H9 (cell line): Measurements from ENCODE around the gene ARHGAP15. TPM values are rescaled to one million over a fixed set of nuclear protein-coding genes. Genes with fewer than 3 reads are reported as not detected.

Experiments used
- DNase-seq: peaks from one replicate; pipeline ENCODE4 v3.0.0-alpha.2; 2017
- H2AFZ ChIP-seq: one replicate; pipeline ENCODE4 v1.6.1; 2013; ENCODE audit warnings: mild to moderate bottlenecking, low read length, control low read depth, moderate library complexity
- H2AK5ac ChIP-seq: 2 replicates; pipeline ENCODE4 v1.6.1; 2013; ENCODE audit warnings: low read length, control low read depth, mixed read lengths; ENCODE audit not compliant: insufficient read length
- H2BK120ac ChIP-seq: one replicate; pipeline ENCODE4 v1.6.1; 2013; ENCODE audit warnings: low read depth, mild to moderate bottlenecking, low read length, control low read depth, inconsistent platforms; ENCODE audit not compliant: poor library complexity, severe bottlenecking
- H2BK12ac ChIP-seq: 2 replicates; pipeline ENCODE4 v1.6.1; 2013; ENCODE audit warnings: low read length, control low read depth, mixed read lengths, low read depth; ENCODE audit not compliant: insufficient read length
- H2BK15ac ChIP-seq: 2 replicates; pipeline ENCODE4 v1.6.1; 2013; ENCODE audit warnings: low read depth, low read length, control low read depth
- H2BK20ac ChIP-seq: one replicate; pipeline ENCODE4 v1.6.1; 2013; ENCODE audit warnings: low read depth, mild to moderate bottlenecking, low read length, control low read depth, inconsistent platforms; ENCODE audit not compliant: poor library complexity, severe bottlenecking
- H2BK5ac ChIP-seq: 2 replicates; pipeline ENCODE4 v1.6.1; 2013; ENCODE audit warnings: low read length, control low read depth, mixed read lengths; ENCODE audit not compliant: insufficient read length
- H3K14ac ChIP-seq: 2 replicates; pipeline ENCODE4 v1.6.1; 2013; ENCODE audit warnings: low read length, control low read depth; ENCODE audit not compliant: insufficient read depth
- H3K18ac ChIP-seq: 2 replicates; pipeline ENCODE4 v1.6.1; 2013; ENCODE audit warnings: low read depth, mild to moderate bottlenecking, mixed read lengths, low read length, control low read depth; ENCODE audit not compliant: insufficient read length
- H3K23ac ChIP-seq: 2 replicates; pipeline ENCODE4 v1.6.1; 2013; ENCODE audit warnings: low read length, control low read depth, mixed read lengths, low read depth; ENCODE audit not compliant: insufficient read length
- H3K23me2 ChIP-seq: 2 replicates; pipeline ENCODE4 v1.6.1; 2013; ENCODE audit warnings: low read depth, mild to moderate bottlenecking, mixed read lengths, low read length, control low read depth; ENCODE audit not compliant: insufficient read length, poor library complexity, severe bottlenecking
- H3K27ac ChIP-seq: 2 replicates; pipeline ENCODE4 v1.5.1; 2013; ENCODE audit warnings: low read length, control low read depth, mixed read lengths, low read depth; ENCODE audit not compliant: insufficient read length
- H3K27me3 ChIP-seq: 2 replicates; pipeline ENCODE4 v1.6.1; 2013; ENCODE audit warnings: low read length, control low read depth, inconsistent platforms; ENCODE audit not compliant: insufficient read depth
- H3K4ac ChIP-seq: 2 replicates; pipeline ENCODE4 v1.6.1; 2013; ENCODE audit warnings: low read depth, mild to moderate bottlenecking, control low read depth, inconsistent platforms, low read length, moderate library complexity
- H3K4me1 ChIP-seq: 2 replicates; pipeline ENCODE4 v1.6.1; 2013; ENCODE audit warnings: low read length, control low read depth, inconsistent platforms; ENCODE audit not compliant: insufficient read depth
- H3K4me2 ChIP-seq: 2 replicates; pipeline ENCODE4 v1.6.1; 2013; ENCODE audit warnings: low read length, control low read depth, mixed read lengths; ENCODE audit not compliant: insufficient read length, insufficient read depth
- H3K56ac ChIP-seq: 2 replicates; pipeline ENCODE4 v1.6.1; 2013; ENCODE audit warnings: low read depth, mild to moderate bottlenecking, mixed read lengths, low read length, control low read depth; ENCODE audit not compliant: insufficient read length
- H3K79me1 ChIP-seq: 2 replicates; pipeline ENCODE4 v1.6.1; 2013; ENCODE audit warnings: low read depth, mild to moderate bottlenecking, moderate library complexity, low read length, control low read depth, inconsistent platforms; ENCODE audit not compliant: insufficient read depth, poor library complexity, severe bottlenecking
- H3K79me2 ChIP-seq: 2 replicates; pipeline ENCODE4 v1.6.1; 2013; ENCODE audit warnings: low read length, control low read depth, inconsistent platforms; ENCODE audit not compliant: insufficient read depth
- H3K9ac ChIP-seq: 2 replicates; pipeline ENCODE4 v1.6.1; 2013; ENCODE audit warnings: low read length, control low read depth, mixed read lengths; ENCODE audit not compliant: insufficient read length; ENCODE audit errors: extremely low read depth
- H3K9me3 ChIP-seq: one replicate; pipeline ENCODE4 v1.6.1; 2013; ENCODE audit warnings: low read depth, low read length, inconsistent platforms; ENCODE audit not compliant: control insufficient read depth
- H3T11ph ChIP-seq: one replicate; pipeline ENCODE4 v1.6.1; 2013; ENCODE audit warnings: mild to moderate bottlenecking, low read length, control low read depth, inconsistent platforms
- H4K20me1 ChIP-seq: one replicate; pipeline ENCODE4 v1.6.1; 2013; ENCODE audit not compliant: control insufficient read depth, insufficient read length, insufficient read depth
- H4K5ac ChIP-seq: 2 replicates; pipeline ENCODE4 v1.6.1; 2013; ENCODE audit warnings: low read depth, mild to moderate bottlenecking, mixed read lengths, low read length, control low read depth; ENCODE audit not compliant: insufficient read length
- H4K8ac ChIP-seq: replicated peaks from 2 replicates; pipeline ENCODE4 v1.6.1; 2013; ENCODE audit warnings: low read length, control low read depth, mixed read lengths, low read depth; ENCODE audit not compliant: insufficient read length
- H4K91ac ChIP-seq: 2 replicates; pipeline ENCODE4 v1.6.1; 2013; ENCODE audit warnings: low read depth, mild to moderate bottlenecking, moderate library complexity, mixed read lengths, low read length, control low read depth; ENCODE audit not compliant: insufficient read length
- H3K27ac Mint-ChIP-seq, 3 experiments: 2 replicates in 2 of 3; 3 replicates in 1 of 3; pipeline ENCODE4 v1.8.0; 2020 to 2021; ENCODE audit warnings: mixed read lengths in 3 of 3, mild to moderate bottlenecking in 1 of 3, moderate library complexity in 1 of 3
- H3K27me3 Mint-ChIP-seq: 2 replicates; pipeline ENCODE4 v1.8.0; 2021; ENCODE audit warnings: low read depth, mild to moderate bottlenecking, moderate library complexity, mixed read lengths
- H3K36me3 Mint-ChIP-seq, 3 experiments: 2 replicates in 2 of 3; 3 replicates in 1 of 3; pipeline ENCODE4 v1.8.0; 2020 to 2021; ENCODE audit warnings: low read depth in 3 of 3, mixed read lengths in 3 of 3; ENCODE audit not compliant: insufficient read depth in 1 of 3
- H3K4me1 Mint-ChIP-seq, 2 experiments: 2 replicates each; pipeline ENCODE4 v1.8.0; 2020; ENCODE audit warnings: mixed read lengths in 2 of 2
- H3K4me3 Mint-ChIP-seq, 2 experiments: 2 replicates in 1 of 2; 3 replicates in 1 of 2; pipeline ENCODE4 v1.8.0; 2020 to 2021; ENCODE audit warnings: mild to moderate bottlenecking in 2 of 2, mixed read lengths in 2 of 2, moderate library complexity in 1 of 2
- H3K9me3 Mint-ChIP-seq, 2 experiments: 2 replicates in 1 of 2; 3 replicates in 1 of 2; pipeline ENCODE4 v1.8.0; 2020; ENCODE audit warnings: mild to moderate bottlenecking in 2 of 2, mixed read lengths in 2 of 2, moderate library complexity in 1 of 2
- WGBS: extraction: QIAGEN DNeasy Blood & Tissue Kit; methylation state at CpG from one replicate; pipeline ENCODE4 v1.1.7; 2013; ENCODE audit warnings: missing lambda C conversion rate, low lambda C conversion rate, mixed read lengths; ENCODE audit not compliant: insufficient read length; ENCODE audit errors: extremely low coverage; 5-methylcytosine and 5-hydroxymethylcytosine counted together
- total RNA-seq: library from RNA; stranded (reverse); gene quantifications from 2 replicates; pipeline ENCODE4 v1.2.1, GENCODE V29; 2021
- TF ChIP-seq, protein P1 (sequence below): fragments of 200-600 bp; sonication (generic); conservative IDR thresholded peaks from 3 replicates; pipeline ENCODE4 v1.8.0; 2021; ENCODE audit warnings: antibody characterized with exemption, mild to moderate bottlenecking

Gene ARHGAP15
- total RNA-seq, 1 experiment from 2014 or later: not detected

DNA sequence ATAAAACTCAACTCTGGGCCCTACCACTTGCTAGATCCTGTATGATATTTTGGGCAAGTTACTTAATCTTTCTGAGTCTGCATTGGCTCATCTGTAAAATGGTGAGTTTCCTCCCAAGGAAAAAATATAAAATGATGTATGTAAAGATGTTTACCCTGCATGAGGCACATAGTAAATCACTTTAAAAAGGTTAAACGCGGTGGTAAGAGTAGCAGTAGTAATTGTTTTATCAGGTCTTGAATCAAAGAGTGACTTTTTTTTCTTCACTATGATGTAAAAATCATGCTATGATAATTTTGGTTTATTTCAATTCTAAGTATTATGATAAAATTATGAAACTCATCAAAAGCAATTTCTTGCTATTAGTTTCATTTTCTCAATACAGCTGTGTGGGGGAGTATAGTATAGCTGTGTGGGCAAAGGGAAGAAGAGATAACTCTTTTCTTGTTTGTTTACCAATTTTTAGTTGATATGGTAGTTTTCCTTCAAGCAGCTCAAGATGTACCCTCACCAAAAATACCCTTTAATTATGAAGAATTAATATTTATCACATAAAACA is 10.7 kb downstream of the ARHGAP15 start:
- H3K23ac ChIP-seq: no peak overlapping the region
- no peak overlapping the region for H3K14ac ChIP-seq
- H3K27me3 ChIP-seq: no peaks in the 10 kb centered on the region
- H3K23me2 ChIP-seq: no peaks in the 10 kb centered on the region
- no peaks in the 10 kb centered on the region for H3K9me3 Mint-ChIP-seq
- no peaks in the 10 kb centered on the region for H3K79me1 ChIP-seq
- no peak overlapping the region for H3K9ac ChIP-seq
- H3K4ac ChIP-seq: no peak overlapping the region
- no peak overlapping the region for H2BK15ac ChIP-seq
- no peaks in the 10 kb centered on the region for H4K20me1 ChIP-seq
- no peak overlapping the region for H4K8ac ChIP-seq
- no peaks in the 10 kb centered on the region for H3K36me3 Mint-ChIP-seq
- H2BK120ac ChIP-seq: no peak overlapping the region
- H3K27ac Mint-ChIP-seq: no peak overlapping the region
- no peak overlapping the region for H3K56ac ChIP-seq
- no peaks in the 10 kb centered on the region for H3K4me1 ChIP-seq
- TF ChIP-seq, protein P1, sequence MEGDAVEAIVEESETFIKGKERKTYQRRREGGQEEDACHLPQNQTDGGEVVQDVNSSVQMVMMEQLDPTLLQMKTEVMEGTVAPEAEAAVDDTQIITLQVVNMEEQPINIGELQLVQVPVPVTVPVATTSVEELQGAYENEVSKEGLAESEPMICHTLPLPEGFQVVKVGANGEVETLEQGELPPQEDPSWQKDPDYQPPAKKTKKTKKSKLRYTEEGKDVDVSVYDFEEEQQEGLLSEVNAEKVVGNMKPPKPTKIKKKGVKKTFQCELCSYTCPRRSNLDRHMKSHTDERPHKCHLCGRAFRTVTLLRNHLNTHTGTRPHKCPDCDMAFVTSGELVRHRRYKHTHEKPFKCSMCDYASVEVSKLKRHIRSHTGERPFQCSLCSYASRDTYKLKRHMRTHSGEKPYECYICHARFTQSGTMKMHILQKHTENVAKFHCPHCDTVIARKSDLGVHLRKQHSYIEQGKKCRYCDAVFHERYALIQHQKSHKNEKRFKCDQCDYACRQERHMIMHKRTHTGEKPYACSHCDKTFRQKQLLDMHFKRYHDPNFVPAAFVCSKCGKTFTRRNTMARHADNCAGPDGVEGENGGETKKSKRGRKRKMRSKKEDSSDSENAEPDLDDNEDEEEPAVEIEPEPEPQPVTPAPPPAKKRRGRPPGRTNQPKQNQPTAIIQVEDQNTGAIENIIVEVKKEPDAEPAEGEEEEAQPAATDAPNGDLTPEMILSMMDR: no peak
- no peak overlapping the region for H2BK12ac ChIP-seq
- H3K27me3 Mint-ChIP-seq: no peaks in the 10 kb centered on the region
- no peak overlapping the region for H2BK20ac ChIP-seq
- H2AFZ ChIP-seq: no peak overlapping the region
- H3K9me3 ChIP-seq: no peaks in the 10 kb centered on the region
- H4K5ac ChIP-seq: no peak overlapping the region
- no peak overlapping the region for H3K4me2 ChIP-seq
- H4K91ac ChIP-seq: no peak overlapping the region
- WGBS: no CpG with 5 or more reads among the region's 2 CpGs
- no peak for DNase-seq
- H3K18ac ChIP-seq: no peak overlapping the region
- no peaks in the 10 kb centered on the region for H3K4me1 Mint-ChIP-seq
- no peak overlapping the region for H2AK5ac ChIP-seq
- no peak overlapping the region for H3T11ph ChIP-seq
- H3K79me2 ChIP-seq: no peaks in the 10 kb centered on the region
- H2BK5ac ChIP-seq: no peak overlapping the region
- no peak overlapping the region for H3K27ac ChIP-seq
- H3K4me3 Mint-ChIP-seq: no peak overlapping the region
